GM12875 (cell line): Measurements from ENCODE around the gene GJD2.

ENCODE experiments used
- H3K4me3 ChIP-seq: one replicate; pipeline ENCODE4 v1.5.1; 2011; ENCODE audit warnings: low read depth, low read length, control low read depth
- CTCF ChIP-seq: IDR thresholded peaks from 2 replicates; pipeline ENCODE4 v1.5.1; 2011; ENCODE audit warnings: low read depth, mild to moderate bottlenecking, control low read depth, inconsistent platforms, low read length, moderate library complexity, borderline replicate concordance; ENCODE audit not compliant: insufficient read depth

GJD2 gene

GRCh38 chr15:34729056-34729455, 25.7 kb downstream of the GJD2 start:
- no peak for TF ChIP-seq CTCF
- no peak overlapping the region for H3K4me3 ChIP-seq

- no peak overlapping the region for H3K4me3 ChIP-seq
- TF ChIP-seq CTCF, result no peak
These were observed 28.2 kb downstream of the GJD2 start for GRCh38 chr15:34726406-34727100.

- no peak for TF ChIP-seq CTCF
- no peak overlapping the region for H3K4me3 ChIP-seq
These were observed 29.2 kb downstream of the GJD2 start for GRCh38 chr15:34725556-34725955.

DNA sequence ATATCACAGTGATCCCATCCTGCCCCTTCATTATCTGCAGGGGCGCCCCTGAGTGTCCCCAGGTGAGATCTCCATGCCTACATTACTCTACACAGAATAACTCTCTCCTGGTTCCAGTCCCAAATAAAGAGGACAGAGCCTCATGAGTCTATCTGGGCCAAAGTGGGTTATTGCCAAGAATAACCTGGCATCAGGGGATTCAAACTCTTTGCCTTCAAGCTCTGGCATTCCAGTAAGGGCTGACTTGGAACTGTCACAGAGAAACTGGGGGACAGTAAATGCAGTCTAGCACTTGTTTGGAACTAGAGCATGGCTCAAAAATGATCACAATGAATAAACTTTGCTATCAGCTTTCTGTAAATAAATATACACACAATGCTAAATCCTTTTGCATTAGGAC, 30.3 kb downstream of the GJD2 start:
- no peak overlapping the region for H3K4me3 ChIP-seq
- no peak for TF ChIP-seq CTCF

DNA sequence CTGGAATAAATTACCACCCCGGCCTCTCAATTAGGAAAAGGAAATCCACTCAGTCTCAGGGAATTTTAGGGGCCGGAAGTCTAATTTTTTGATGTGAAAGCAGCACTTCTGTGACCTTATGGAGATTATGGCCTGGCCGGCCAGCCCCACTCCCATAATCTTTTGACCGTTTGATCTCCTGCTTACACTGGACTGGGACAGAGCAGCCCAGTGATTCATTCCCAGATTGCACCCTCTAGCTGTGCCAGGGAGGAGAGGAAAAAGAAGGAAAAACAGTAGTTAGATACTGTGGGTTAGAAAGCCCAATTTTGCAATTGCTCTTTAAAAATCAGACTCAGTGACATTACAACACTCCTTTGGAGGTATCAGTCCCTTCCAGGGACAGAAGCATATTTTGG, 32.4 kb downstream of the GJD2 start:
- no peak overlapping the region for H3K4me3 ChIP-seq
- no peak for TF ChIP-seq CTCF

GRCh38 chr15:34721802-34722438, 32.9 kb downstream of the GJD2 start:
- H3K4me3 ChIP-seq, result no peak overlapping the region
- TF ChIP-seq CTCF, result no peak
